Body of pancreas (tissue), 4 donors: ENCODE results near the gene ENG. TPM values are rescaled to one million over a fixed set of nuclear protein-coding genes. Genes with fewer than 3 reads are reported as not detected.

Source experiments
- ATAC-seq: fragments of 150-250 bp; one replicate; pipeline ENCODE4 v1.9.1; 2016
- DNase-seq, 4 donors: peaks; one replicate each; pipeline ENCODE4 v3.0.0-alpha.2; 2019
- H3K27ac ChIP-seq, 4 donors: fragments of 200-600 bp; sonication (generic); 1 replicate in 3 of 4; 2 replicates in 1 of 4; pipeline versions ENCODE4 v1.5.1 to v1.6.1; 2016 to 2019; ENCODE audit warnings: mild to moderate bottlenecking in 1 of 4, mixed read lengths in 1 of 4, moderate library complexity in 1 of 4
- H3K27me3 ChIP-seq, 2 donors: fragments of 200-600 bp; sonication (generic); one replicate each; pipeline ENCODE4 v1.6.0; 2016; ENCODE audit warnings: mild to moderate bottlenecking in 1 of 2
- H3K36me3 ChIP-seq, 2 donors: fragments of 200-600 bp; sonication (generic); replicated peaks in 1 of 2; 2 replicates each; pipeline ENCODE4 v1.5.1; 2016; ENCODE audit warnings: low read depth in 2 of 2; ENCODE audit not compliant: insufficient read depth in 1 of 2
- H3K4me1 ChIP-seq: fragments of 200-600 bp; sonication (generic); one replicate; pipeline ENCODE4 v1.6.0; 2016
- H3K4me3 ChIP-seq, 2 donors: fragments of 200-600 bp; sonication (generic); 1 replicate in 1 of 2; 2 replicates in 1 of 2; pipeline ENCODE4 v1.5.1; 2016 to 2019
- H3K9me3 ChIP-seq, 3 donors: fragments of 200-600 bp; sonication (generic); 1 replicate in 2 of 3; 2 replicates in 1 of 3; pipeline ENCODE4 v1.5.1; 2016
- POLR2A ChIP-seq, 3 donors: fragments of 450-650 bp; IDR thresholded peaks; one replicate each; pipeline ENCODE4 v1.6.1; 2016; ENCODE audit warnings: antibody characterized with exemption in 3 of 3, mild to moderate bottlenecking in 2 of 3
- WGBS, 2 donors: methylation state at CpG; one replicate each; pipeline ENCODE4 v1.1.5; 2017; 5-methylcytosine and 5-hydroxymethylcytosine counted together
- intact Hi-C: fragments of 100-400 bp; cut with DNase I; formaldehyde crosslinking; loops from one replicate; pipeline ENCODE4 v1.15.1; 2023
- total RNA-seq, 2 donors: library from RNA; depleted of rRNA; stranded (reverse); fragments of >200 nt; gene quantifications; one replicate each; pipeline ENCODE4 v1.1.0, GENCODE V29; 2016
- TF ChIP-seq, protein P1 (sequence below), 7 experiments: fragments of 450-650 bp in 4 of 7; fragments of 200-600 bp in 3 of 7; sonication (generic) in 3 of 7; IDR thresholded peaks; one replicate each; pipeline ENCODE4 v1.5.1; 2016 to 2019; ENCODE audit warnings: antibody characterized with exemption in 7 of 7

Gene ENG
- total RNA-seq, 2 donors from 2014 or later: 20.2 to 26.7 TPM

GRCh38 chr9:127776924-127777289 lies 77.6 kb downstream of the ENG start:
- Histone ChIP-seq H3K4me1 (peaks cover under 1% of the 10 kb centered on the region), H3K27me3 (no peaks in the 10 kb centered on the region), H3K9me3 (no peaks in the 10 kb centered on the region), H3K36me3 (no peaks in the 10 kb centered on the region), H3K4me3 (no peak overlapping the region), H3K27ac (peak overlapping the region in 1 of 4 donors; percentile 14)
- 25 to 59% methylated on average over 4 to 5 of the region's 5 CpGs for WGBS, 2 donors
- no peak for TF ChIP-seq POLR2A (IDR thresholded peaks at IDR 0.05)
- TF ChIP-seq, protein P1, sequence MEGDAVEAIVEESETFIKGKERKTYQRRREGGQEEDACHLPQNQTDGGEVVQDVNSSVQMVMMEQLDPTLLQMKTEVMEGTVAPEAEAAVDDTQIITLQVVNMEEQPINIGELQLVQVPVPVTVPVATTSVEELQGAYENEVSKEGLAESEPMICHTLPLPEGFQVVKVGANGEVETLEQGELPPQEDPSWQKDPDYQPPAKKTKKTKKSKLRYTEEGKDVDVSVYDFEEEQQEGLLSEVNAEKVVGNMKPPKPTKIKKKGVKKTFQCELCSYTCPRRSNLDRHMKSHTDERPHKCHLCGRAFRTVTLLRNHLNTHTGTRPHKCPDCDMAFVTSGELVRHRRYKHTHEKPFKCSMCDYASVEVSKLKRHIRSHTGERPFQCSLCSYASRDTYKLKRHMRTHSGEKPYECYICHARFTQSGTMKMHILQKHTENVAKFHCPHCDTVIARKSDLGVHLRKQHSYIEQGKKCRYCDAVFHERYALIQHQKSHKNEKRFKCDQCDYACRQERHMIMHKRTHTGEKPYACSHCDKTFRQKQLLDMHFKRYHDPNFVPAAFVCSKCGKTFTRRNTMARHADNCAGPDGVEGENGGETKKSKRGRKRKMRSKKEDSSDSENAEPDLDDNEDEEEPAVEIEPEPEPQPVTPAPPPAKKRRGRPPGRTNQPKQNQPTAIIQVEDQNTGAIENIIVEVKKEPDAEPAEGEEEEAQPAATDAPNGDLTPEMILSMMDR (IDR thresholded peaks at IDR 0.05): no peak
- intact Hi-C loops: loop anchor here (5.0 kb wide), 1 partner anchor 165 kb away; the partner anchor contains the start of gene STXBP1
- no peak for ATAC-seq
- no peak for DNase-seq

DNA sequence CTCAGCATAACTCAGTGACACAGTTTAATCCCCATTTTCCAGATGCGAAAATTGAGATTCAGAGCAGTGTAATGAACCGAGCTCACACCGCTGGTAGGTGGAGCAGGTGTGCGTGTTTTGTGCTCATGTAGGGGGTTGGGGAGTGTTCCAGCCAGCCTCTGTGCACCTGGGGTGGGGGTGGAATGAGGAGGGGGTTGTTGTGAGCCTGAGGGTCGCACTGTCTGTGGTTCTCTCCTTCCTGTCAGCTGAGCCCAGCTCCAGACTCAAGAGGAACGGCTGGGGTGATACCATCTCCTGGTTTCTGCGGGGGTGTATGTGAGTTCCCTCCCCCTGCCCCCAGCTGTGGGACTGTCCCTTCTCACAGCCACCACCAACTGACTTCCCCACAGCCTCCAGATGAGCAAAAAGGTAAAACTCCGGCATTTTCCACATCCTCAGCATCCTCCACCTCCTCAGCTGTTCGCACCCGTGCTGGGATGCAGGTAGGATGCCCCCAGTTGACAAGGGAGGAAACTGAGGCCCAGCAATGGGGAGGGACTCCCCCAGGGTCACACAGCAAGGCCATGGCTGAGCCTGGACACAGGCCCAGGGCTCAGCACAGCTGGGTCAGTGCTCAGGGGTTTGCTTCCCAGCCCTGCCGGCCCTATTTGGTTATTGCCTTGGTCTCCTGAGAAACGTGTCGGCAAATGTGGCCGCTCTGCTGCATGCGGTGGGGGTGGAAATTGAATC lies 78.1 kb downstream of the ENG start:
- 54 to 75% methylated on average over 9 to 11 of the region's 15 CpGs for WGBS, 2 donors
- Histone ChIP-seq H3K27ac (peak overlapping the region in 1 of 4 donors; percentile 14), H3K9me3 (no peaks in the 10 kb centered on the region), H3K4me3 (no peak overlapping the region), H3K27me3 (no peaks in the 10 kb centered on the region), H3K4me1 (peaks cover 5% of the 10 kb centered on the region), H3K36me3 (no peaks in the 10 kb centered on the region)
- DNase-seq (peak in 1 of 4 donors; percentile 59), ATAC-seq (no peak)
- no peak for TF ChIP-seq POLR2A (IDR thresholded peaks at IDR 0.05)
- TF ChIP-seq, protein P1 (IDR thresholded peaks at IDR 0.05): no peak
- intact Hi-C loops: loop anchor here (5.0 kb wide), 1 partner anchor 164 kb away; the partner anchor contains the start of gene STXBP1

GRCh38 chr9:127773981-127774380 lies 80.5 kb downstream of the ENG start:
- Histone ChIP-seq H3K9me3 (no peaks in the 10 kb centered on the region), H3K36me3 (no peaks in the 10 kb centered on the region), H3K27me3 (no peaks in the 10 kb centered on the region), H3K4me3 (no peak overlapping the region), H3K27ac (no peak overlapping the region), H3K4me1 (peaks cover 15% of the 10 kb centered on the region)
- 83 to 85% methylated on average over 7 to 10 of the region's 10 CpGs for WGBS, 2 donors
- ATAC-seq (no peak), DNase-seq (no peak)
- no peak for TF ChIP-seq POLR2A (IDR thresholded peaks at IDR 0.05)
- intact Hi-C loops: no loop called here

GRCh38 chr9:127773272-127773671 lies 81.2 kb downstream of the ENG start:
- Histone ChIP-seq H3K36me3 (no peaks in the 10 kb centered on the region), H3K27me3 (no peaks in the 10 kb centered on the region), H3K4me3 (no peak overlapping the region), H3K9me3 (no peaks in the 10 kb centered on the region), H3K27ac (no peak overlapping the region), H3K4me1 (peaks cover 15% of the 10 kb centered on the region)
- TF ChIP-seq POLR2A (IDR thresholded peaks at IDR 0.05): no peak
- TF ChIP-seq, protein P1 (IDR thresholded peaks at IDR 0.05): no peak
- DNase-seq: no peak
- WGBS, 2 donors: 78 to 85% methylated on average over 3 of the region's 3 CpGs
- ATAC-seq: no peak
- intact Hi-C loops: no loop called here

GRCh38 chr9:127772603-127773002 lies 81.9 kb downstream of the ENG start:
- Histone ChIP-seq H3K36me3 (no peaks in the 10 kb centered on the region), H3K4me3 (no peak overlapping the region), H3K27me3 (no peaks in the 10 kb centered on the region), H3K27ac (no peak overlapping the region), H3K4me1 (peaks cover 15% of the 10 kb centered on the region), H3K9me3 (no peaks in the 10 kb centered on the region)
- TF ChIP-seq, protein P1 (IDR thresholded peaks at IDR 0.05): no peak
- TF ChIP-seq POLR2A (IDR thresholded peaks at IDR 0.05): no peak
- intact Hi-C loops: no loop called here
- DNase-seq (no peak), ATAC-seq (no peak)
- 84 to 95% methylated on average over 5 of the region's 5 CpGs for WGBS, 2 donors
